Midbrain (tissue), 1 donor: ENCODE data around the gene HBB.
"Not testable (repeated sequence)": the region's sequence is repeated elsewhere in the genome, so short reads cannot be mapped to it uniquely, and the experiment has no call there.

ENCODE experiments used
- DNase-seq: peaks from one replicate; lab custom pipeline; 2025; lab: John Stamatoyannopoulos, UW

The HBB gene

DNA sequence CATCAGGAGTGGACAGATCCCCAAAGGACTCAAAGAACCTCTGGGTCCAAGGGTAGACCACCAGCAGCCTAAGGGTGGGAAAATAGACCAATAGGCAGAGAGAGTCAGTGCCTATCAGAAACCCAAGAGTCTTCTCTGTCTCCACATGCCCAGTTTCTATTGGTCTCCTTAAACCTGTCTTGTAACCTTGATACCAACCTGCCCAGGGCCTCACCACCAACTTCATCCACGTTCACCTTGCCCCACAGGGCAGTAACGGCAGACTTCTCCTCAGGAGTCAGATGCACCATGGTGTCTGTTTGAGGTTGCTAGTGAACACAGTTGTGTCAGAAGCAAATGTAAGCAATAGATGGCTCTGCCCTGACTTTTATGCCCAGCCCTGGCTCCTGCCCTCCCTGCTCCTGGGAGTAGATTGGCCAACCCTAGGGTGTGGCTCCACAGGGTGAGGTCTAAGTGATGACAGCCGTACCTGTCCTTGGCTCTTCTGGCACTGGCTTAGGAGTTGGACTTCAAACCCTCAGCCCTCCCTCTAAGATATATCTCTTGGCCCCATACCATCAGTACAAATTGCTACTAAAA is at the start of gene HBB:
TSS of gene HBB (minus strand) at position 340 of the 579 bp plus-strand sequence. CDS start at position 290, 50 bp downstream.
- DNase-seq: no peak

DNA sequence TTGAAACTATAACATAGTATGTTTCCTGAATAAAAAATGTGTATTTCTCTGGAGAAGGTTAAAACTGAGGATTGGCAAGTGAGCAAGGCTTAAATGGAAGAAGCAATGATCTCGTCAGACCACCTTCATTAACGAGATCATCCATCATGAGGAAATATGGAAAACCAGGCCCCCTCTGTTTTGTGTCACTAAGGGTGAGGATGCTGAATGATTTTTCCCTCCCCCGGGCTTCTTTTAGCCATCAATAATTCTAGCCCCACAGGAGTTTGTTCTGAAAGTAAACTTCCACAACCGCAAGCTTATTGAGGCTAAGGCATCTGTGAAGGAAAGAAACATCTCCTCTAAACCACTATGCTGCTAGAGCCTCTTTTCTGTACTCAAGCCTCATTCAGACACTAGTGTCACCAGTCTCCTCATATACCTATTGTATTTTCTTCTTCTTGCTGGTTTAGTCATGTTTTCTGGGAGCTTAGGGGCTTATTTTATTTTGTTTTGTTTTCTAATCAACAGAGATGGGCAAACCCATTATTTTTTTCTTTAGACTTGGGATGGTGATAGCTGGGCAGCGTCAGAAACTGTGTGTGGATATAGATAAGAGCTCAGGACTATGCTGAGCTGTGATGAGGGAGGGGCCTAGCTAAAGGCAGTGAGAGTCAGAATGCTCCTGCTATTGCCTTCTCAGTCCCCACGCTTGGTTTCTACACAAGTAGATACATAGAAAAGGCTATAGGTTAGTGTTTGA is 48.7 kb upstream of the HBB start:
- DNase-seq: no peak

DNA sequence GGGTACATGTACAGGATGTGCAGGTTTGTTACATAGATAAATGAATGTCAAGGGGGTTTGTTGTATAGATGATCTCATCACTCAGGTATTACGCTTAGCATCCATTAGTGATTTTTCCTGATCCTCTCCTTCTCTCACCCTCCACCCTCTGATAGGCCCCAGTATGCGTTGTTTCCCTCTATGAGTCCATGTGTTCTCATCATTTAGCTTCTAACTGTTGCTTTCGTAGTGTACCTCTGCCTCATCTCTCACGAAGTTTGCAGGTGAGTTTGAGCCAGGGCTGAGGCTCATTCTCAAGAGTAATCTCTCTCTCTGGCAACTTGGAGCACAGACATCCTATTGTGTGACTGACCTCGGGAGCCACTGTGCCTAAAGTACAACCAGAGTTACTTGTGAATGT is 47.5 kb upstream of the HBB start:
- no peak for DNase-seq

DNA sequence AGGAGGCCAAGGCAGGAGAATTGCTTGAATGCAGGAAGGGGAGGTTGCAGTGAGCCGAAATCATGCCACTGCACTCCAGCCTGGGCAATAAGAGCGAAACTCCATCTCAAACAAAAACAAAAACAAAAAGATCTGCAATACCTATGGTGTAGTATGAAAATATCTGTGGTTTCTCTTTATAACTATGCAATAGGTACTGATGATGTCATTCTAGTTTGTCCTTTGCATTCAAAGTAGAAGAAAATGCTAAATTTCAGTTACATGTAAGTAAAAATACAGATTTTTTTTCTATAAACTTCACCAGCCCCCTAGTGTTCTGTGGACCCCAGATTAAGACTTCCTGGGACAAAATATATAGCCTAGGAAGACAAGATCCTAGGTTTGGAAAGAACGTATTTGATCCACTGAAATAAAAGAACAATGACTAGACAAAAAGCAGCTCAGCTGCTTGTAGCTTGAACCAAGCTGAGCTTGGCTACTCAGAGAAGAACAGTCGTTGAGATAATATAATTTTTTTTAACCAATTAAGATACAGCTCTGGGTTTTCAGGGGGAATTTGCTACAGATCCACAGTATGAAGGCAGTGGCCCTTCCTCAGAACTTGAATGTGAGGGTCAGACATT is 45.6 kb upstream of the HBB start:
- no peak for DNase-seq

DNA sequence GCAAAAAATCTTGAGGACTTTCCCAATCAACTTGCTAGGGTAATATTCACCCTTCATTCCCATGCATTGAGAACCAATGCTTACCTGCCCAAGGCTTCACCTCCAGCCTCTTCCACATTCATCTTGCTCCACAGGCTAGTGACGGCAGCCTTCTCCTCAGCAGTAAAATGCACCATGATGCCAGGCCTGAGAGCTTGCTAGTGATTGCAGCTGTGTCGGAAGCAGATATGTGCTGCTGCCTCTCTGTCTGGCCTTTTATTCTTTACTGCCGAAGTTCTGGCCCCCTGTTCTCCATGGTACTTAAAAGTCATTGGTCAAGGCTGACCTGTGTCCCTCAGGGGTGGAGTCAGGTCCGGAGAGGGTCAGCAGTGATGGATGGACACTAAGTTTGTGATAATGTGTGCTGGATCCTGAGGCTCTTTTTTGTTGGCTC is 42.9 kb upstream of the HBB start, which contains the start of gene HBE1:
TSS of gene HBE1 (minus strand) at position 231 of the 433 bp plus-strand sequence. CDS start at position 176, 55 bp downstream.
- no peak for DNase-seq

DNA sequence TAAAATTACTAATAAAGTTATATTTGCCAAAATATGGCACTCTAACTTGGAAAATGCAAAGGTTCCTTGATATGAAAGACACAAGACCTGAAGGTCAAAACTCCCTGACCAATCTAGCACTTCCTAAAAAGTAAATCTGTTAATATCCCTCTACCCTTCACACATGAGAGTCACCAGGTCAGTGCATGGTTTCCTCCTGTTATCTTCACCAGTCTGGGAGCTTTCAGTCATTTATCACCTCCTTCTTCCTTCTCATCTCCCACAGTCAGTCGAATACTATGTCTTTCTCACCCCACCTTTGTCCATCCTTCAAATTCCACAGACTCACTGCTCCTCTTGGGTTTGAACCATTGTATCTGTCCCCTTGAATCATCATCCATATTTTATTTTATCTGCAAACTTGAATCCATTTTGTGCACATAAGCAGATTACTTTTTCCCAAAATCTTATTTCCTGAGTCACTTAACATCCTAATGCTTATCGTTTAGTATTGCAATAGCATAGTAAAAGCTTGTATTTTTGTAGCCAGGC is 40.2 kb upstream of the HBB start:
- DNase-seq: no peak

DNA sequence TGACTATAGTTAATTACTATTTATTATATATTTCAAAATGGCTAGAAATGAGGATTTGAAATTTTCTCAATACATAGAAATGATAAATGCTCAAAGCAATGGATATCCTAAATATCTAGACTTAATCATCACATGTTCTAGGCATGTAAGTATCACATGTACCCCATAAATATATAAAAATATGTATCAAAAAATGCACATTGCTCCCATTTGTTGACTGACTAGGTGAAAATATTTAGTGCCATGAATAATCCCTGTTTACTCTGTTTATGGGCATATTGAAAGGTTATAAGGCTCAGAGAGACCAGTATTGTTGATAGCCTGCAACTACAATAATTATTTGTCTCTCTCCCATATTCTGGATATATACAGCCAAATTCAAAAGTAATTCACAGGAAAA is 39.7 kb upstream of the HBB start:
- no peak for DNase-seq

DNA sequence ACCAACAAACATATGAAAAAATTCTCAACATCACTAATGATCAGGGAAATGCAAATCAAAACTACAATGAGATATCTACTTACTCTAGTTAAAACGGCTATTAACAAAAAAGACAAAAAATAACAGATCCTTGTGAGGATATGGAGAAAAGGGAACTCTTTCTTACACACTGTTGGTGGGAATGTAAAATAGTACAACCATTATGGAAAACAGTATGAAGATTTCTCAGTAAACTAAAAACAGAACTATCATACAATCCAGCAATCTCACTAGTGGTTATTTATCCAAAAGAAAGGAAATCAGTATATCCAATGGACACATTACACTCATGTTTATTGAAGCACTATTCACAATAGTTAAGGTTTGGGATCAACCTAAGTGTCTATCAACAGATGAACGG is 39.0 kb upstream of the HBB start:
- DNase-seq: no peak

DNA sequence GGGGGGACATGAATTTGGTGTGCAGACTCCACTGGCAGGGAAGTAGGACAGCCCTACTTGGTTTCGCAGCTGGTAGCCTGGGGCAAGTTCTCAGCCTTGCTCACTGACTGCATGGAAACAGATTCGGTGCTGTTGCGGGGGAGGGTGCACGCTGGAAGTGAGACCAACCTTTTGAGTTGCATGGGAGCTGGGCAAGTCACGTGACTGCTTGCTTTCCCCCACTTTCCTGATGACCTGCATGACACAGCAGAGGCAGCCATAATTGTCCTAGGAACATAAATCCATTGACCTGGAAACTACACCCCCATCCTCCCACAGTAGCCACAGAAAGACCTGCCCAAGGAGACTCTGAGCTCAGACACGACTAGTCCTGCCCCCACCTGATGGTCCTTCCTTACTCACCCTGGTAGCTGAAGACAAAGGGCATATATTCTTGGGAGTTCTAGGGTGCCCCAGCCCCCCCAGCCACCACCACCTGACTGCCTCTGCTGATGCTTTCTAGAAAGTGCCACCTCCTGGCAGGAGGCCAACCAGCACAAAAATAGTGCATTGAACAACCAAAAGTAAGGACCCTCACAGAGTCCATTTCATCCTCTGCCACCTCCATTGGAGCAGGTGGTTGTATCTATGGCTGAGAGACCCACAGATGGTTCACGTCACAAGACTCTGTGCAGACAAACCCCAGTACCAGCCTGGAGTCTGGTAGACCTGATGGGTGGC is 31.8 kb upstream of the HBB start:
- no peak for DNase-seq

DNA sequence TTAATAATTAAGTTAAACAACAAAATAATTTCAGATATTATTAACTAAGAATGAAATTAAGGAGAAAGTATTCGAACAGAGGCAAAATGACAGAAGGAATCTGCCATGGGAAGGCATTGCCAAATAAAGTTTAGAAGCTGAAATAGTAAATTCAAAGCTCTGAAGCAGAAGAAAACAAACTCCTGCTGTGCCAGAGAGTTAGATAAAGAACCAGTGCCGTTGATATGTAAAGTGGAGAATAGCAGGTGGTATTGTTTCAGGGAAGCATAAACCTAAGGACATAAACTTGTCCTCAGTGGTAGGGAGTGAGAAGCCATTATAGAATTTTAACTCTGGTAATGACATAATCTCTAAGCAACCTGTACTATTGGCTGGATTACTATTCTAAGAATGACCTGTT is 30.4 kb upstream of the HBB start:
- DNase-seq: no peak

DNA sequence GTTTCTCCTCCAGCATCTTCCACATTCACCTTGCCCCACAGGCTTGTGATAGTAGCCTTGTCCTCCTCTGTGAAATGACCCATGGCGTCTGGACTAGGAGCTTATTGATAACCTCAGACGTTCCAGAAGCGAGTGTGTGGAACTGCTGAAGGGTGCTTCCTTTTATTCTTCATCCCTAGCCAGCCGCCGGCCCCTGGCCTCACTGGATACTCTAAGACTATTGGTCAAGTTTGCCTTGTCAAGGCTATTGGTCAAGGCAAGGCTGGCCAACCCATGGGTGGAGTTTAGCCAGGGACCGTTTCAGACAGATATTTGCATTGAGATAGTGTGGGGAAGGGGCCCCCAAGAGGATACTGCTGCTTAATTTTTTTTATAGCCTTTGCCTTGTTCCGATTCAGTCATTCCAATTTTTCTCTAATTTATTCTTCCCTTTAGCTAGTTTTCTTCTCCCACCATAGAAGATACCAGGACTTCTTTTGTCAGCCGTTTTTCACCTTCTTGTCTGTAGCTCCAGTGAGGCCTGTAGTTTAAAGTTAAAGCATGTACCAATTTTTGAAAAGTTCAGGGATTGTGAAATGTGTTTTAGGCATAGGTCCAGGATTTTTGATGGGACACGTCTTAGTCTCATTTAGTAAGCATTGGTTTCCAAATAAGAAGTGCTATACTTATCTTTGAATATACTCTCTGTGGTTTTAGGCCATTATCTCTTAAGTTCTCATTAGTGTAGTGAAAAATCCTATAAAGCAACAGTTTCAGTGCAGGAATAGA is 28.0 kb upstream of the HBB start, which contains the start of gene HBG2:
TSS of gene HBG2 (minus strand) at position 136 of the 768 bp plus-strand sequence. CDS start at position 83, 53 bp downstream.
- DNase-seq: not testable (repeated sequence)

DNA sequence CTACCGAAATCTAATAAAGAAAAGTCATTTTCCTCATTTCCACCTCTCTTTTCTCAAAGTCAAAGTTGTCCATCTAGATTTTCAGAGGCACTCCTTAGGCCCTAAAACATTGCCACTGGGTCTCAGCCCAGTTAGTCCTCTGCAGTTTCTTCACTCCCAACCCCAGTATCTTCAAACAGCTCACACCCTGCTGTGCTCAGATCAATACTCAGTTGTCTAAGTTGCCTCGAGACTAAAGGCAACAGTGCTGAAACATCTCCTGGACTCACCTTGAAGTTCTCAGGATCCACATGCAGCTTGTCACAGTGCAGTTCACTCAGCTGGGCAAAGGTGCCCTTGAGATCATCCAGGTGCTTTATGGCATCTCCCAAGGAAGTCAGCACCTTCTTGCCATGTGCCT is 27.2 kb upstream of the HBB start:
- not testable (repeated sequence) for DNase-seq

DNA sequence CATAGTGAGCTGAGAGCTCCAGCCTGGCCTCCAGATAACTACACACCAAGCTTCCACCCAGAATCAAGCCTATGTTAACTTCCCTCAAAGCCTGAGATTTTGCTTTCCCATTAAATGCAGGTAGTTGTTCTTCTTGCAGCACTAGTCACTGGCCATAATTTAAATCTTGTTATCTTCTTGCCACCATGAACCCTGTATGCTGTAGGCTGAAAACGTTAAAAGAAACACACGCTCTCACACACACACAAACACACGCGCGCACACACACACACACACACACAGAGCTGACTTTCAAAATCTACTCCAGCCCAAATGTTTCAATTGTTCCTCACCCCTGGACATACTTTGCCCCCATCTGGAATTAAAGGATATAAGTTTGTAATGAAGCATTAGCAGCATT is 26.6 kb upstream of the HBB start:
- not testable (repeated sequence) for DNase-seq

DNA sequence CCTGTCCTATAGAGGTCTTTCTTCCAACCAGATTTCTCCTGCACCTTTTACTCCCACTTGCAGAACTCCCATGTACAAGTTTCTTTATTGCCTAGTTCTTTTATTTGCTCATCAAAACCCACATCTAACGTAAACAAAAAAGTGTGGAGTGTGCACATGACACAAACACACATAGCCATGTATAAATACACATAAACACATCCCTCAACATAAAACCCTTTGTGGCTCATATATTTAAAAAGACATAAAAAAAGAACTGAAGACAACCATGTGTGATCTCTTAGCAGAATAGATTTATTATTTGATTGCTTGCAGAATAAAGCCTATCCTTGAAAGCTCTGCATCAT is 26.0 kb upstream of the HBB start:
- DNase-seq: no peak

DNA sequence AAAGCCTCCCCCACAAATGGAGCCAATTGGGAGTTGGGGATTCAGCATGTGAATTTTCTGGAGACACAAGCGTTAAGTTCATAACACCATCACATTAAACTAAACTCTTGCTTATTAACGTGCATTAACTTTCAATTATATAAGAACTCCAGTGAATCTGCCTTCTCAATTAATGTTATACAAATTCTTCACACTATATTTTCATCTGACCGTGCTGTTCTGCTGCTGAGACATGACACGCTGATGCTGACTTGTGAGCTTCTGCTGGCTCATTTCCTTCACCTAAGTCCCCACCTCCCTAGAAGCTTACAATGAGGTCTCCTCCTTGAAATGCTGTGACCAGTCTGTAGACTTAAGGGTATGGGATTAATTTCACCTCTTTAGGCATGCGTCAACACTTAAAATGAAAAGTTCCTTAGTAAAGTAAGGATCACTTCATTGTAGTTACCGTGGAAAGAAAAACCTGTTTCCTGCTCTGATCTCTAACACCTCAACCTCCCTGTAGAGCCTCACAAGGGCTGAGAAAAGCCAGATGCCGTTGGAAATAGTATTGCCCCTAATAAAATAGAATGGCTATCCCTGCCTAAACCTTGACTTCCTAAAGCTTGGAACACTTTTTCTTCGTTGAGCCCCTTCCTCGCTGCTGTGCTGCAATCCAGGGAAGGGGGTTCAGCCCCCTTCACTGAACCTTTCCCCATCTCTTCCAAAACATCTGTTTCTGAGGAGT is 25.5 kb upstream of the HBB start:
- DNase-seq: no peak

DNA sequence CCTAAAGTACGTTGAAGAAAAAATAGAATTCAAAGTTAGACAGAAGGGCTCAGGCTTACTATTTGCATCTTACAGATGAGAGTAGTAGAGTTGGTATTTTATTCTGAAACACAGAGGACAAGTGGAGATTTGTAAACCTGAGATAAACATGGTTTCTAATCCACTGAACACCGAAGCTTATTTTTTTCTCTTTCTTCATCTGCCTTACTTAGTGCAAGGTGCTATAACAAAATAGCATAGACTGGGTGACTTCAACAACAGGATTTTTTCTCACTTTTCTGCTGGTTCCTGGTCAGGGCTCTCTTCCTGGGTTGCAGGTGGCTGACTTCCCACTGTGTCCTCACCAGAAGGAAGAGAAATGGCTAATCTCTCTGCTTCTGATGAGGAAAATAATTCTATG is 24.9 kb upstream of the HBB start:
- no peak for DNase-seq

DNA sequence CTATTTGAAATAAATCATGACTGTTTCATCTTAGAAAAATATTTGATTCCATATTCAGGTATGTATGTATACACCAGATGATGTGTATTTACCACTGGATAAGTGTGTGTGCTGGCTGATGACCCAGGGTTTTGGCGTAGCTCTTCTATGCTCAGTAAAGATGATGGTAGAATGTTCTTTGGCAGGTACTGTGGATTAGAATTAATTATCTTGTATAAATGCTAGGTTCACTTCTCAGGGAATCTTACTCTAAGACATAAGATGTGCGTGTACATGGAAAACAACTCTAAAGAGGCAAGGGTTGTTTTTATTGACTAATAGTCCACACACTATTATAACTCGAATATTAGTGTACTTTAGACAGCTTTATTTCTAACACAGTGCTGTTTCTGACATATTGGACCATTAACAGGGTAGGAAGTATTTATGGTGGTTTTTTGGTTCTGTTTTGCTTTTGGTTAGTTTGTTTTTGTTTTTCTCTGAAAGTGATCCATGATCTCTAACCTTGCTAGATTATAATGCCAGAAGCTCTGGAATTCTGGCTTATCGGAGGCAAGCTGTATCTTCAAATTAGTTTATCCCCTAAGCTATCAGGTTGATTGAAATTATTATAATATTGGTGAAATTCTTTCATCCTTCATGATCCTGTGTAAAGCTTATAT is 23.8 kb upstream of the HBB start:
- no peak for DNase-seq

DNA sequence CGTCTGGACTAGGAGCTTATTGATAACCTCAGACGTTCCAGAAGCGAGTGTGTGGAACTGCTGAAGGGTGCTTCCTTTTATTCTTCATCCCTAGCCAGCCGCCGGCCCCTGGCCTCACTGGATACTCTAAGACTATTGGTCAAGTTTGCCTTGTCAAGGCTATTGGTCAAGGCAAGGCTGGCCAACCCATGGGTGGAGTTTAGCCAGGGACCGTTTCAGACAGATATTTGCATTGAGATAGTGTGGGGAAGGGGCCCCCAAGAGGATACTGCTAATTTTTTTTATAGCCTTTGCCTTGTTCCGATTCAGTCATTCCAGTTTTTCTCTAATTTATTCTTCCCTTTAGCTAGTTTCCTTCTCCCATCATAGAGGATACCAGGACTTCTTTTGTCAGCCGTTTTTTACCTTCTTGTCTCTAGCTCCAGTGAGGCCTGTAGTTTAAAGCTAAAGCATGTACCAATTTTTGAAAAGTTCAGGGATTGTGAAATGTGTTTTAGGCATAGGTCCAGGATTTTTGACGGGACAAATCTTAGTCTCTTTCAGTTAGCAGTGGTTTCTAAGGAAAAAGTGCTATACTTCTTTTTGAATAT is 23.0 kb upstream of the HBB start, which contains the start of gene HBG1:
TSS of gene HBG1 (minus strand) at position 51 of the 590 bp plus-strand sequence. CDS start 53 bp downstream, outside the sequence.
- DNase-seq: not testable (repeated sequence)

DNA sequence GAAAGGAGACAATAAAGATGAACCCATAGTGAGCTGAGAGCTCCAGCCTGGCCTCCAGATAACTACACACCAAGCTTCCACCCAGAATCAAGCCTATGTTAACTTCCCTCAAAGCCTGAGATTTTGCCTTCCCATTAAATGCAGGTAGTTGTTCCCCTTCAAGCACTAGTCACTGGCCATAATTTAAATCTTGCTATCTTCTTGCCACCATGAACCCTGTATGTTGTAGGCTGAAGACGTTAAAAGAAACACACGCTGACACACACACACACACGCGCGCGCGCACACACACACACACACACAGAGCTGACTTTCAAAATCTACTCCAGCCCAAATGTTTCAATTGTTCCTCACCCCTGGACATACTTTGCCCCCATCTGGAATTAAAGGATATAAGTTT is 21.6 kb upstream of the HBB start:
- not testable (repeated sequence) for DNase-seq
